Left kidney (tissue), 2 donors: ENCODE measurements around the gene IGF1R. TPM values are rescaled to one million over a fixed set of nuclear protein-coding genes. Genes with fewer than 3 reads are reported as not detected.

ENCODE experiments used
- DNase-seq: peaks from one replicate; pipeline ENCODE4 v3.0.0-alpha.2; 2013
- polyA plus RNA-seq: library from polyadenylated mRNA; unstranded; fragments of 120-200 nt; gene quantifications from one replicate; pipeline ENCODE4 v1.2.1, GENCODE V29; 2013; ENCODE audit not compliant: insufficient read length

The IGF1R gene
- polyA plus RNA-seq, 1 donor: 63.9 TPM

- no peak for DNase-seq
Measured at GRCh38 chr15:98827217-98827616, 178.9 kb downstream of the IGF1R start.

GRCh38 chr15:98830034-98830634 is 181.8 kb downstream of the IGF1R start:
- no peak for DNase-seq

GRCh38 chr15:98834976-98835375 is 186.6 kb downstream of the IGF1R start:
- DNase-seq: no peak

GRCh38 chr15:98835876-98836275 is 187.5 kb downstream of the IGF1R start:
- no peak for DNase-seq

GRCh38 chr15:98838387-98839259 is 190.3 kb downstream of the IGF1R start:
- DNase-seq: no peak

- no peak for DNase-seq
Measured at GRCh38 chr15:98840053-98840452, 191.7 kb downstream of the IGF1R start.

GRCh38 chr15:98841419-98841970 is 193.2 kb downstream of the IGF1R start:
- DNase-seq: no peak

GRCh38 chr15:98842192-98842972 is 194.0 kb downstream of the IGF1R start:
- DNase-seq: no peak

GRCh38 chr15:98842973-98843285 is 194.6 kb downstream of the IGF1R start:
- DNase-seq: no peak

- DNase-seq: no peak
Measured at GRCh38 chr15:98843844-98844243, 195.5 kb downstream of the IGF1R start.

- DNase-seq: no peak
Measured at GRCh38 chr15:98844261-98844660, 195.9 kb downstream of the IGF1R start.

GRCh38 chr15:98845138-98845884 is 197.0 kb downstream of the IGF1R start:
- DNase-seq: no peak

- peak; percentile 68 for DNase-seq
Measured at GRCh38 chr15:98850961-98851572, 202.7 kb downstream of the IGF1R start.

- peak; percentile 92 for DNase-seq
Measured at GRCh38 chr15:98853161-98853560, 204.8 kb downstream of the IGF1R start.

GRCh38 chr15:98853617-98854420 is 205.5 kb downstream of the IGF1R start:
- no peak for DNase-seq

- no peak for DNase-seq
Measured at GRCh38 chr15:98854496-98854895, 206.2 kb downstream of the IGF1R start.

- no peak for DNase-seq
Measured at GRCh38 chr15:98855067-98855814, 206.9 kb downstream of the IGF1R start.

GRCh38 chr15:98855815-98856531 is 207.6 kb downstream of the IGF1R start:
- no peak for DNase-seq

GRCh38 chr15:98856532-98856907 is 208.2 kb downstream of the IGF1R start:
- DNase-seq: no peak
